Measurements from ENCODE around the gene KCNIP4. TPM values are rescaled to one million over a fixed set of nuclear protein-coding genes. Genes with fewer than 3 reads are reported as not detected.
"Not testable (repeated sequence)": the region's sequence is repeated elsewhere in the genome, so short reads cannot be mapped to it uniquely, and the experiment has no call there.

The KCNIP4 gene
- total RNA-seq (under 1 TPM in 1 of 2 donors, not detected in 1; 0.68 TPM), polyA plus RNA-seq (ENCODE audit: insufficient read depth, low read depth, low replicate concordance) (not detected)
- long read RNA-seq, donor 1, partial matches to known transcripts: 0 of 1 reads
- long read RNA-seq, donor 1, other reads (novel, unspliced or antisense): 0 of 1 reads
- long read RNA-seq, donor 2, partial matches to known transcripts: 0 of 2 reads
- long read RNA-seq, donor 2, other reads (novel, unspliced or antisense): 0 of 2 reads

- 1 to 2% methylated on average over 35 to 38 of the region's 81 CpGs for WGBS, 2 donors
- Histone ChIP-seq H3K9me3 (no peaks in the 10 kb centered on the region), H3K4me3 (peak within 1 kb of the TSS; percentile 48 to 63), H3K4me1 (no peaks in the 10 kb centered on the region), H3K27me3 (no peaks in the 10 kb centered on the region), H3K36me3 (ENCODE audit: low read depth, missing control alignments) (no peaks in the 10 kb centered on the region), H3K27ac (no peak within 1 kb of the TSS)
- TF ChIP-seq CTCF (IDR thresholded peaks at IDR 0.05) (no peak), POLR2A (IDR thresholded peaks at IDR 0.05) (no peak)
- intact Hi-C loops (cut with DNase I; ENCODE audit: low total_unique reads): no loop called here
- peak; percentile 23 for DNase-seq
These were observed at the start of gene KCNIP4 for GRCh38 chr4:21948347-21949072. Gene KCNIP4 (minus strand): TSS chr4:21948772.

GRCh38 chr4:21996618-21997017 is 48.0 kb upstream of the KCNIP4 start:
- H3K9me3 ChIP-seq; intact Hi-C loops (cut with DNase I; ENCODE audit: low total_unique reads); DNase-seq; H3K27ac ChIP-seq; H3K4me1 ChIP-seq; H3K27me3 ChIP-seq; H3K4me3 ChIP-seq; H3K36me3 ChIP-seq (ENCODE audit: low read depth, missing control alignments): not testable (repeated sequence)
- WGBS, 2 donors: 93 to 97% methylated on average over 8 to 9 of the region's 9 CpGs

GRCh38 chr4:21992330-21992729 is 43.8 kb upstream of the KCNIP4 start:
- no peaks in the 10 kb centered on the region for H3K36me3 ChIP-seq (ENCODE audit: low read depth, missing control alignments)
- 58 to 61% methylated on average over 1 of the region's 1 CpG for WGBS, 2 donors
- no peak overlapping the region for H3K27ac ChIP-seq
- H3K27me3 ChIP-seq: no peaks in the 10 kb centered on the region
- intact Hi-C loops (cut with DNase I; ENCODE audit: low total_unique reads): no loop called here
- H3K9me3 ChIP-seq: peaks cover 3% of the 10 kb centered on the region
- TF ChIP-seq CTCF (IDR thresholded peaks at IDR 0.05) (no peak), POLR2A (IDR thresholded peaks at IDR 0.05) (no peak)
- no peak overlapping the region for H3K4me3 ChIP-seq
- H3K4me1 ChIP-seq: no peaks in the 10 kb centered on the region
- no peak for DNase-seq

- intact Hi-C loops (cut with DNase I; ENCODE audit: low total_unique reads): no loop called here
- no peak for DNase-seq
- 68 to 75% methylated on average over 1 of the region's 1 CpG for WGBS, 2 donors
- Histone ChIP-seq H3K36me3 (ENCODE audit: low read depth, missing control alignments) (no peaks in the 10 kb centered on the region), H3K27me3 (no peaks in the 10 kb centered on the region), H3K9me3 (peaks cover 3% of the 10 kb centered on the region), H3K27ac (no peak overlapping the region), H3K4me1 (no peaks in the 10 kb centered on the region), H3K4me3 (no peak overlapping the region)
- TF ChIP-seq CTCF (IDR thresholded peaks at IDR 0.05): no peak
- no peak for TF ChIP-seq POLR2A (IDR thresholded peaks at IDR 0.05)
These were observed 43.0 kb upstream of the KCNIP4 start for GRCh38 chr4:21991562-21991961.

GRCh38 chr4:21991050-21991449 is 42.5 kb upstream of the KCNIP4 start:
- H3K9me3 ChIP-seq: peaks cover 3% of the 10 kb centered on the region
- WGBS, 2 donors: 42 to 59% methylated on average over 2 of the region's 2 CpGs
- no peak overlapping the region for H3K27ac ChIP-seq
- no peaks in the 10 kb centered on the region for H3K4me1 ChIP-seq
- no peak for DNase-seq
- H3K36me3 ChIP-seq (ENCODE audit: low read depth, missing control alignments): no peaks in the 10 kb centered on the region
- H3K27me3 ChIP-seq: no peaks in the 10 kb centered on the region
- no peak overlapping the region for H3K4me3 ChIP-seq
- intact Hi-C loops (cut with DNase I; ENCODE audit: low total_unique reads): no loop called here
- TF ChIP-seq CTCF (IDR thresholded peaks at IDR 0.05) (no peak), POLR2A (IDR thresholded peaks at IDR 0.05) (no peak)
